Astrocyte of the cerebellum (primary cell): Measurements from ENCODE around the gene DLG2.

Source experiments
- DNase-seq: peaks from one replicate; pipeline ENCODE4 v3.0.0-alpha.2; 2011; ENCODE audit warnings: low read depth
- H3K4me3 ChIP-seq: 2 replicates; pipeline ENCODE4 v1.5.1; 2011; ENCODE audit warnings: mild to moderate bottlenecking, low read depth, low read length, moderate library complexity
- CTCF ChIP-seq: IDR thresholded peaks from 2 replicates; pipeline ENCODE4 v1.5.1; 2012; ENCODE audit warnings: low read length, low read depth, moderate library complexity, mild to moderate bottlenecking; ENCODE audit errors: missing control alignments
- in situ Hi-C: cut with HindIII; loops from 2 replicates; pipeline ENCODE4 v1.10.0; 2017; ENCODE audit warnings: low sequenced_read_pairs

The DLG2 gene

GRCh38 chr11:83641511-83641910 is 1985.6 kb downstream of the DLG2 start:
- no peak for TF ChIP-seq CTCF
- DNase-seq = no peak
- H3K4me3 ChIP-seq = no peak overlapping the region
- in situ Hi-C loops = no loop called here

GRCh38 chr11:83639995-83640758 is 1987.0 kb downstream of the DLG2 start:
- in situ Hi-C loops = no loop called here
- DNase-seq = no peak
- TF ChIP-seq CTCF = no peak
- H3K4me3 ChIP-seq = no peak overlapping the region

- no peak for DNase-seq
- in situ Hi-C loops = no loop called here
- TF ChIP-seq CTCF = no peak
- no peak overlapping the region for H3K4me3 ChIP-seq
Observed at GRCh38 chr11:83635166-83635565, 1992.0 kb downstream of the DLG2 start.

GRCh38 chr11:83630211-83630610 is 1996.9 kb downstream of the DLG2 start:
- in situ Hi-C loops = no loop called here
- no peak overlapping the region for H3K4me3 ChIP-seq
- no peak for TF ChIP-seq CTCF
- DNase-seq = no peak

GRCh38 chr11:83629775-83630174 is 1997.4 kb downstream of the DLG2 start:
- no peak for TF ChIP-seq CTCF
- in situ Hi-C loops = no loop called here
- no peak for DNase-seq
- H3K4me3 ChIP-seq = no peak overlapping the region

- TF ChIP-seq CTCF = no peak
- in situ Hi-C loops = no loop called here
- DNase-seq = no peak
- H3K4me3 ChIP-seq = no peak overlapping the region
Observed at GRCh38 chr11:83628622-83629355, 1998.4 kb downstream of the DLG2 start.
